ENCODE results near the gene COL17A1. TPM values are rescaled to one million over a fixed set of nuclear protein-coding genes. Genes with fewer than 3 reads are reported as not detected.

COL17A1 gene
- total and polyA plus RNA-seq, 9 of the 15 experiments (the other 6 are each of a cell fraction or from before 2014, with no cell fraction given): not detected

- Histone ChIP-seq H3K4me1 (replicated peaks in 1 of 2; ENCODE audit: control insufficient read depth in 2 of 2, insufficient read depth in 2 of 2, low read length in 2 of 2) (no peaks in the 10 kb centered on the region), H2AFZ (ENCODE audit: low read depth, low read length) (no peak overlapping the region), H3K4me2 (ENCODE audit: insufficient read depth, low read length) (no peak overlapping the region), H3K79me2 (ENCODE audit: control insufficient read depth, insufficient read depth, low read length) (no peaks in the 10 kb centered on the region), H3K27me3 (ENCODE audit: control insufficient read depth in 2 of 2, insufficient read depth in 2 of 2, low read length in 2 of 2) (no peaks in the 10 kb centered on the region; a peak in 1 of 5 replicates), H4K20me1 (replicated peaks; ENCODE audit: control insufficient read depth, insufficient read depth, low read length) (no peaks in the 10 kb centered on the region), H3K9me3 (replicated peaks; ENCODE audit: control insufficient read depth, insufficient read depth, low read depth, low read length) (no peaks in the 10 kb centered on the region), H3K9ac (ENCODE audit: insufficient read depth in 1 of 2, low read depth in 2 of 2, low read length in 2 of 2) (no peak overlapping the region), H3K9me1 (ENCODE audit: control insufficient read depth, insufficient read depth, low read length) (no peaks in the 10 kb centered on the region), H3K27ac (ENCODE audit: extremely low read depth, low read depth, low read length) (no peak overlapping the region), H3K36me3 (ENCODE audit: control insufficient read depth, insufficient read depth, low read length) (no peaks in the 10 kb centered on the region), H3K4me3 (no peak overlapping the region)
- in situ Hi-C loops (cut with MboI): no loop called here
- ATAC-seq (no peak), FAIRE-seq (no peak), DNase-seq (ENCODE audit: extremely low read depth in 1 of 4, low spot score in 3 of 4) (no peak)
- TF ChIP-seq RBM14 (IDR thresholded peaks at IDR 0.05; ENCODE audit: borderline replicate concordance, insufficient read depth, low read depth, low read length): no peak
- no peak for TF ChIP-seq MBD1 (CRISPR knock-in tag; IDR thresholded peaks at IDR 0.05)
- TF ChIP-seq MAZ (CRISPR knock-in tag; conservative IDR thresholded peaks at IDR 0.05 in 1 of 2, IDR thresholded peaks at IDR 0.05 in 1 of 2): no peak
- no peak for TF ChIP-seq CBX8 (IDR thresholded peaks at IDR 0.05; ENCODE audit: borderline replicate concordance, extremely low read depth, low read depth, low read length, poor library complexity, severe bottlenecking)
- no peak for TF ChIP-seq WHSC1 (IDR thresholded peaks at IDR 0.05; ENCODE audit: low read length)
- no peak for TF ChIP-seq ZNF740 (CRISPR knock-in tag; IDR thresholded peaks at IDR 0.05)
- no peak for TF ChIP-seq ZNF740 (tag; IDR thresholded peaks at IDR 0.05)
- TF ChIP-seq PURB (CRISPR knock-in tag; IDR thresholded peaks at IDR 0.05; ENCODE audit: low read depth): no peak
- TF ChIP-seq MYC (IDR thresholded peaks at IDR 0.05; ENCODE audit: low read depth, low read length): no peak
- no peak for TF ChIP-seq MYC (CRISPR knock-in tag; IDR thresholded peaks at IDR 0.05; ENCODE audit: borderline replicate concordance, low read depth)
- TF ChIP-seq SOX6 (IDR thresholded peaks at IDR 0.05): no peak
- TF ChIP-seq BACH1 (tag; IDR thresholded peaks at IDR 0.05): no peak
- intact Hi-C loops (cut with micrococcal nuclease): no loop called here
- 0% methylated on average over 1 of the region's 1 CpG for WGBS (ENCODE audit: insufficient coverage, low coverage, missing lambda C conversion rate)
- ChIA-PET POLR2A (no interaction called here), CTCF (ENCODE audit: low intra/inter-chr PET ratio) (no interaction called here)
- BruUV-seq (replicated peaks): no TSS peak
Observed at GRCh38 chr10:104104418-104104817, 18.7 kb upstream of the COL17A1 start.
